NCI-H82 treated with DMSO at 0.1 percent for 48 hours (cell line): Measurements from ENCODE around the gene HDAC4.
"Not testable (repeated sequence)": the region's sequence is repeated elsewhere in the genome, so short reads cannot be mapped to it uniquely, and the experiment has no call there.

ENCODE experiments used
- DNase-seq: peaks from one replicate; lab custom pipeline; 2025; ENCODE audit not compliant: unreplicated experiment; lab: John Stamatoyannopoulos, UW

Gene HDAC4

GRCh38 chr2:239042551-239043320 is 358.1 kb downstream of the HDAC4 start:
- no peak for DNase-seq

- DNase-seq, result no peak
Measured at GRCh38 chr2:239042046-239042445, 358.8 kb downstream of the HDAC4 start.

- DNase-seq, result no peak
Measured at GRCh38 chr2:239041062-239041461, 359.8 kb downstream of the HDAC4 start.

GRCh38 chr2:239040152-239040761 is 360.6 kb downstream of the HDAC4 start:
- DNase-seq, result no peak

- DNase-seq, result no peak
Measured at GRCh38 chr2:239039479-239039861, 361.4 kb downstream of the HDAC4 start.

GRCh38 chr2:239038773-239039478 is 361.9 kb downstream of the HDAC4 start:
- no peak for DNase-seq

GRCh38 chr2:239038284-239038683 is 362.5 kb downstream of the HDAC4 start:
- not testable (repeated sequence) for DNase-seq

- no peak for DNase-seq
Measured at GRCh38 chr2:239037559-239037910, 363.3 kb downstream of the HDAC4 start.

GRCh38 chr2:239036819-239037558 is 363.8 kb downstream of the HDAC4 start:
- no peak for DNase-seq

GRCh38 chr2:239035997-239036731 is 364.7 kb downstream of the HDAC4 start:
- no peak for DNase-seq

GRCh38 chr2:239035361-239035814 is 365.4 kb downstream of the HDAC4 start:
- DNase-seq, result no peak

- DNase-seq, result no peak
Measured at GRCh38 chr2:239034561-239035341, 366.1 kb downstream of the HDAC4 start.

- DNase-seq, result no peak
Measured at GRCh38 chr2:239033801-239034560, 366.8 kb downstream of the HDAC4 start.

GRCh38 chr2:239029958-239030357 is 370.9 kb downstream of the HDAC4 start:
- no peak for DNase-seq

- DNase-seq, result no peak
Measured at GRCh38 chr2:239028253-239028619, 372.6 kb downstream of the HDAC4 start.

GRCh38 chr2:239027391-239028252 is 373.2 kb downstream of the HDAC4 start:
- no peak for DNase-seq

GRCh38 chr2:239026711-239027361 is 374.0 kb downstream of the HDAC4 start:
- DNase-seq, result no peak

- DNase-seq, result no peak
Measured at GRCh38 chr2:239025951-239026461, 374.8 kb downstream of the HDAC4 start.
